GM18867 (cell line): ENCODE results near the gene TENM4.

Experiments used
- ATAC-seq: cut with Tn5 transposase; IDR thresholded peaks from one replicate; pipeline ENCODE4 v1.9.1; 2021; ENCODE audit warnings: mild to moderate bottlenecking, moderate library complexity; ENCODE audit not compliant: unreplicated experiment

TENM4 gene

GRCh38 chr11:79095424-79095823 lies 345.4 kb downstream of the TENM4 start:
- no peak for ATAC-seq

DNA sequence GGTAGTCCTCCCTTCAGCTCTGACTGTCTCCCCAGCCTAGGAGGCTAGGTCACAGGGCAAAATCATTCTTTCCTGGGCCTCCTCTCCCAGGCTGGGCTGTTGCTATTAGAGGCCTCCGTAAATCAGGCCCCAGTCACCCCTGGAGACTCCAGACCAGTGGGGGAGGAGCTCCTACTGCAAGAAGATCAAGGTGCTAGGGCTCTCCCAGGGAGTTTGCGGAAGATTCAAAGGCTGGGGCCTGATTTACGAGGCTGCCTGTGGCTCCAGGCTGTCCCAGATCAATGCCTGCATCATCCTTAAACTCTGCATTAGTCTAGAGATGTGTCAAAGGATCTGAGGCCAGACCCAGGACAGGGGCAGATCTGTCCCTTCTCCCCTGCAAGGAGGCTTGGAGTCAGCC lies 346.2 kb downstream of the TENM4 start:
- no peak for ATAC-seq

- ATAC-seq = no peak
Measured at GRCh38 chr11:79092791-79093353, 348.0 kb downstream of the TENM4 start.

GRCh38 chr11:79090191-79090705 lies 350.6 kb downstream of the TENM4 start:
- no peak for ATAC-seq

- ATAC-seq = no peak
Measured at GRCh38 chr11:79089601-79090000, 351.2 kb downstream of the TENM4 start.

GRCh38 chr11:79088967-79089366 lies 351.9 kb downstream of the TENM4 start:
- ATAC-seq = no peak

DNA sequence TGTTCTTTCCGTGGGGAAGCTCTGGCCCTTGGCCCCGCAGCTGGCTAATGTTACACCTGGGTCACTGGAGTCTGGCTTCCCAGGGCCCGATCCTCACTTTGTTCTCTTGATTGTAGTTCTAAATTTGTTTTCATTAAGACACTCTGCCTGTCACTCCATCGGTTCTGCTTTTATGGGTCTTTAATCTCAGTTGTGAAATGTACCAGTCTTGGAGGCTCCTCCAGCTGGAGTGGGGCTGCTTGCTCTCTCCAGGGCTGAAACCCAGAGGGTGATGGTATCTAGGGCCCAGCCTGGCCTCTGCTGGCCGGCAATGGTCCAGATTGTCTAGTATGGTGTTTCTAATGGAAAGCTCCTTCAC lies 352.9 kb downstream of the TENM4 start:
- ATAC-seq = no peak

- ATAC-seq = no peak
Measured at GRCh38 chr11:79087238-79087960, 353.4 kb downstream of the TENM4 start.

GRCh38 chr11:79086056-79086455 lies 354.8 kb downstream of the TENM4 start:
- ATAC-seq = no peak

GRCh38 chr11:79084382-79084781 lies 356.4 kb downstream of the TENM4 start:
- ATAC-seq = no peak

- no peak for ATAC-seq
Measured at GRCh38 chr11:79083352-79083751, 357.5 kb downstream of the TENM4 start.

DNA sequence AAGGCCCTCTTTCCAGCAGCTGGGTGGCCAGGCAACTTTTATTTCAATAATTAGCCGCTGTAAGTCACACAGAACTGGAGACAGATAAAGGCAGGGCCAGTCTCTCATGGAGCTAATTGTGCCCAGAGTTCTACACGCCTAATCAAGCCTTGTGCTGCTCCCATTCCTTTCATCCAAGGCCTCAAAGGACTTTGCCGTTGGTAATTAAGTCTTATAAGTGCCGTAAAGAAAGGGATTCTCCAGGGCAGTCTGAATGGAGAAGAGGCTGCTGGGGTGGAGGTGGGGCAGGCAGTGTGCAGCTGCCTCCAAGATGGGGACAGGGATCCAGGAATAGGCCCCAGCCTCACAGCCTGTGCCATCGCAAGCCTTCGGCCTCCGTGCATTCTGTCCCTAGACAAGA lies 357.9 kb downstream of the TENM4 start:
- no peak for ATAC-seq

DNA sequence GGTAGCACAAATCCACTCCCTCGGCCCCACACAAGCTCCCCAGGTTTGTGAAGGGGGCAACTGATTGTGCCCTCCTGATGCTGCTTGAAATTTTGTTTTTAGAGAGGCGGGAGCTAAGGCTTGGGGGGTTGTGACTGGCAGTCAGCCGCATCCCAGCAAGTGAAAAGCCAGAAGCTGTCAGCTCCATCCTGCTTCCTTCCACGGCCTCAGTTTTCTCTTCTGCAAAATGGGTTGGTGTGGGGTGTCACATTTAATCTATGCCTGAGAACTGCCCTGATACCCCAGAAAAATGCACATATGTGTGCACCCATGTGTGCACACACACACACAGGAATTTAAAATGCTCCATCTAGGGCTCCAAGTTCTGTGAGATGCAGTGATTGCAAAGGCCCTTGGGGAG lies 358.6 kb downstream of the TENM4 start:
- ATAC-seq = no peak

- ATAC-seq = no peak
Measured at GRCh38 chr11:79081471-79082031, 359.3 kb downstream of the TENM4 start.

DNA sequence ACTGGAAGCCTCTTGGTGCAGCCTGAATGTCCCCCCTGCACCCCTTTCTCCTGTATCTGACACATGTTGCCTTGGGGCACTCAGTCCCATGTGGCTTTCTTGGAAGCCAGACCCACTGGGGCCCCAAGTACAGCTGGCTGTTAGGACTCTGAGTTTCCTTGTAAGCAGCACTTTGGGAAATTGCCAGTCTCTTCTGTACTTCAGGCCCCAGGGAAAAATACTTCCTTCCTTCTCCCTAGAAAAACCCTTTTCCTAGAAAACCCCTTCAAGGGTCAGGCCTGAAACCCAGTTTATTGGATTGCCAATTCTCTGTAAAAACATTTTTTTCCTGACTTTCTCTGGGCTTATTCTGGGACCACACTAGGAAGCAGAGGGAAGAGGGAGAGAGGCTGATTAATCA lies 360.3 kb downstream of the TENM4 start:
- no peak for ATAC-seq

GRCh38 chr11:79078999-79079398 lies 361.8 kb downstream of the TENM4 start:
- ATAC-seq = no peak

GRCh38 chr11:79078456-79078855 lies 362.4 kb downstream of the TENM4 start:
- no peak for ATAC-seq

DNA sequence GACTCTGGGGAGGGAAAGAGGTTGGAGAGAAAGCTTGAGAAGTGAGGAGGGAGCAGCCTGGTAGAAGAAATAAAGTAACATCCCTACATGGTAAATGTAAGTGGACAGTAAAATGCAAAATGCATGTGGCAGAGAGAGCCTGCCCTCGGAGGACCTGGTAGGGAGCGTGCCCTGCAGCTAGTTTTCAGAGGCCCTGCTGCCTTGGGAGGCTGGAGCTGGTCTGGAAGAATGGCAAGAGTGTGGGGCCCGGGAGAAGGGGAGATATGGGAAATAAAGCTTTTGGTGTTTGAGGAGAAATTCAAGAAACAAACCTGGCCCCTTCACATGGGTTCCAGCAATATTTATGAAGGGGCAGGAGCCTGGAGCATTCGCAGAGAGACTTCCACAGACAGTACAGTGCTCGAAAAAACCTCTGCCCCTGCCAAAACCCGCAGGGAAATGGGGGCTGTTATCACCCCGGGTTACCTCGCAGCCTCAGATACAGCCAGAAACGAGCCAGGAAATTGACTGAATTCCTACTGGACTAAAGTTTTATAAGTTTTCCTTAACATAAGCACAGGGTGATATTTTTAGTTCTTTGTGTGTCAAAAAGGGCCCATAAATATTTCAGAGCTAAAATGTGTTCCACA lies 363.0 kb downstream of the TENM4 start:
- ATAC-seq = no peak

DNA sequence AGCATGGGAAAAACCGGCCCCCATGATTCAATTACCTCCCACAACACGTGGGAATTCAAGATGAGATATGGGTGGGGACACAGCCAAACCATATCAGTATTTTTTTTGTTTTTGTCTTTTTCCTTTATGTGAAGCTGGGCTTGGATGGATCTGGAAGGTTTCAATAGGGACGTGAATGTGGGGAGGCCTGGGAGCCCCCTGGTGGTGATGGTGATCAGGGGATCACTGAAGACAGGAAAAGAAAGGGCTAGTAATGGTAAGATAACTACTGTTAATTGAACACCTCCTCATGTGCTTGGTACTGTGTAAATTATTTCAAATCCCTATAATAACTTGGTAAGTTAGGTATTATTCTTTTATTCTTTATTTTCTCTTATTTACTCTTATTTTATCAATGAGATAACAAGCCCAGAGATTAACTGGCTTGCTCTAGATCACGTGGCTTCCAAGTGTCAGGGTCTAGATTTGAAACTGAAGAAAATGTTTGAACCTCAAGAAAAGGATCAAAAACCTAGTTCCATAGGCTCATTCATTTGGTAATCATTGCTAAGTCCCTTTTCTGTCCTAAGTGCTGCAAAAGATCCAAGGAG lies 364.2 kb downstream of the TENM4 start:
- no peak for ATAC-seq

DNA sequence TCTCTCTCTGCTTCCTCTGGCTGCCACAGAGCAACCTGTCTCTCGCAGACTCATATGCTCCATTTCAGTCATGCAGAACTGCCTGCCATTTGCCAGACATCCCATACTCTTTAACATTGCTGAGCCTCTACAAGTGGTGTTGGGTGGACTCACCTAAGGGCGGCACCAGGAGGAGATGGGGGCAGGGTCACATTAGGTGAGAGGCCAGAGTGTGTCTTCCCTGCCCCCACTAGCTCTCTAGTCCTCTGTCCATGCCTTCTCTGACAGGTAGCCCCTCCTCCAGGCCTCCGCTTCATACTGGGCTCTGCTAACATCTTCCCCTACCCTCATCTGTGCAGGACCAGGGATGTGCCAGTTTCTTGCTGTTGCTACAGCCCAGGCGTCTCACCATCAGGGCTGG lies 366.3 kb downstream of the TENM4 start:
- ATAC-seq = no peak

DNA sequence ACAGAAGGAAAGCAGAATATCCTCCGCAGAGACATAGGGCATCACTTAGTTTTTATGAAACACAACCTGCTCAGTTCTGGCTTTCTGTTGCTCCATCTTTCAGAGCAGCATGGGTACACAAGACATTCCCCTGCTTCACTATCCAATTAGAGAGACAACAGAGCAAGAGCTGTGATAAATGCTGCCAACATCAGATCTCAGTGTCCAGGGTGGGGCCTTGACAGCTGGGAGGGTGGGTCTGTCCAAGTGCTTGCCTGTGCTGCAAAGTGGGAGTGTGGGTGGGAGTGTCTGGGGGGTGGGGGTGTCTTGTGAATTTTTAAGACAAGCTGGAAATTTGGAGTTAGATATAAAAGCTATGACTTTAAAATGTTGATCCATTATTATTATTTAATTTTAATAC lies 369.6 kb downstream of the TENM4 start:
- no peak for ATAC-seq

GRCh38 chr11:79070518-79070917 lies 370.3 kb downstream of the TENM4 start:
- no peak for ATAC-seq
